ENCODE measurements around the gene SGF29.

GRCh38 chr16:28521436-28521835, 32.3 kb upstream of the SGF29 start:
- TF ChIP-seq CTCF (IDR thresholded peaks at IDR 0.05) (no peak), POLR2A (IDR thresholded peaks at IDR 0.05) (no peak), EP300 (IDR thresholded peaks at IDR 0.05) (no peak)
